ENCODE data around the gene FYB1.

- TF ChIP-seq CTCF (IDR thresholded peaks at IDR 0.05) (no peak), POLR2A (IDR thresholded peaks at IDR 0.05) (no peak), EP300 (IDR thresholded peaks at IDR 0.05) (no peak)
These were observed 2.7 kb downstream of the FYB1 start for GRCh38 chr5:39216631-39217030.
